Nephron progenitor cell (in vitro differentiated cells): ENCODE data around the gene DRAM1.

Experiments used
- DNase-seq: peaks from one replicate; pipeline ENCODE4 v3.0.0; 2021
- H3K27ac Mint-ChIP-seq: 2 replicates; pipeline ENCODE4 v1.8.0; 2021; ENCODE audit warnings: mild to moderate bottlenecking, moderate library complexity, mixed read lengths
- H3K27me3 Mint-ChIP-seq: 2 replicates; pipeline ENCODE4 v1.8.0; 2021; ENCODE audit warnings: mild to moderate bottlenecking, low read depth, mixed read lengths; ENCODE audit not compliant: poor library complexity
- H3K36me3 Mint-ChIP-seq: 2 replicates; pipeline ENCODE4 v1.8.0; 2021; ENCODE audit warnings: low read depth, mixed read lengths
- H3K4me1 Mint-ChIP-seq: 2 replicates; pipeline ENCODE4 v1.8.0; 2021; ENCODE audit warnings: mixed read lengths
- H3K4me3 Mint-ChIP-seq: 2 replicates; pipeline ENCODE4 v1.8.0; 2021; ENCODE audit warnings: mild to moderate bottlenecking, moderate library complexity, mixed read lengths
- H3K9me3 Mint-ChIP-seq: 2 replicates; pipeline ENCODE4 v1.8.0; 2021; ENCODE audit warnings: mild to moderate bottlenecking, moderate library complexity, mixed read lengths
- CTCF ChIP-seq: fragments of 200-600 bp; sonication (generic); IDR thresholded peaks from 2 replicates; pipeline ENCODE4 v1.5.0; 2021; ENCODE audit warnings: antibody characterized with exemption

DRAM1 gene

GRCh38 chr12:101966496-101966895 lies 89.1 kb downstream of the DRAM1 start:
- Mint-ChIP-seq H3K4me3 (no peak overlapping the region), H3K9me3 (peaks cover 5% of the 10 kb centered on the region), H3K4me1 (no peaks in the 10 kb centered on the region), H3K27ac (no peak overlapping the region), H3K36me3 (no peaks in the 10 kb centered on the region), H3K27me3 (peaks cover 3% of the 10 kb centered on the region)
- TF ChIP-seq CTCF, result no peak
- DNase-seq, result no peak

GRCh38 chr12:101967506-101967905 lies 90.1 kb downstream of the DRAM1 start:
- peaks cover 3% of the 10 kb centered on the region for H3K27me3 Mint-ChIP-seq
- H3K4me3 Mint-ChIP-seq, result no peak overlapping the region
- no peak for TF ChIP-seq CTCF
- no peak for DNase-seq
- peaks cover 8% of the 10 kb centered on the region for H3K9me3 Mint-ChIP-seq
- H3K27ac Mint-ChIP-seq, result no peak overlapping the region
- no peaks in the 10 kb centered on the region for H3K36me3 Mint-ChIP-seq
- no peaks in the 10 kb centered on the region for H3K4me1 Mint-ChIP-seq

DNA sequence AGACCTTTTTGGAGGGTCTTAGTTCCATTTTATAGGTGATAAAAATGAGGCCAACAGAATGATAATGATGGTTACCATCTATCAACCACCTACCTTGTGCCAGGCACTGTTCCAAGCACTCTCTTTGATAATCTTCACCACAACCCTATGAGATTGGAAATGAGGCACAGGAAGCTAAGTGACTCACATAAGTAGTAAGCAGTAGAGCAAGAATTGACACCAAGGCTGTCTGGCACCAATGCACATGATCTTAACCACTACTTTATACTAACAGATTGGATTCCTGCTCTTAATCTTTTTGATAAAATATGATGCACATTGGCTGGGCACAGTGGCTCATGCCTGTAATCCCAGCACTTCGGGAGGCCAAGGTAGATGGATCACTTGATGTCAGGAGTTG lies 91.4 kb downstream of the DRAM1 start:
- Mint-ChIP-seq H3K4me1 (no peaks in the 10 kb centered on the region), H3K4me3 (no peak overlapping the region), H3K27ac (no peak overlapping the region), H3K27me3 (peaks cover 6% of the 10 kb centered on the region), H3K36me3 (no peaks in the 10 kb centered on the region), H3K9me3 (peaks cover 8% of the 10 kb centered on the region)
- no peak for TF ChIP-seq CTCF
- DNase-seq, result no peak
